GM19240 (cell line): ENCODE results near the gene RAG2.

Source experiments
- DNase-seq: peaks from one replicate; pipeline ENCODE4 v3.0.0; 2011; ENCODE audit warnings: low spot score; ENCODE audit not compliant: insufficient read length

RAG2 gene

DNA sequence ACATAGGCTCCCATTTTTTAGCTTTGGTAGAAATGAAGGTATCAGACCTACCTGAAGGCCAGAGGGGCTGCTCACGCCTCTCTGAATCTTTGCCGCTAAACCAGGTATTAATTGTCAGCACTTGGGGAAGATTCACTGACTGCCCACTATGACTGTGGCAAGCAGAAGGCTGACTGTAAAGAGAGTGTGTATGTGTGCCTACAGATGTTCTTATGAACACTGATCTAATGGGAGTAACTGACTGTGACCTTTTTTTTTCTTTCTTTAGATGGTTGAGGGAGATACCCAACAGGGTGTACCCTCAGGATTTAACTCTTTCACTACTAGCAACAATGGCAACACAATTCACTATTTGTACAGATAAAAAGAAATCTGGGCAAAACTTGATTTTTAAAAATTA lies at the start of gene RAG2:
RAG2 (minus strand) TSS at position 186 of the 400 bp plus-strand sequence. CDS start 4,068 bp downstream, outside the sequence.
- DNase-seq, result no peak

DNA sequence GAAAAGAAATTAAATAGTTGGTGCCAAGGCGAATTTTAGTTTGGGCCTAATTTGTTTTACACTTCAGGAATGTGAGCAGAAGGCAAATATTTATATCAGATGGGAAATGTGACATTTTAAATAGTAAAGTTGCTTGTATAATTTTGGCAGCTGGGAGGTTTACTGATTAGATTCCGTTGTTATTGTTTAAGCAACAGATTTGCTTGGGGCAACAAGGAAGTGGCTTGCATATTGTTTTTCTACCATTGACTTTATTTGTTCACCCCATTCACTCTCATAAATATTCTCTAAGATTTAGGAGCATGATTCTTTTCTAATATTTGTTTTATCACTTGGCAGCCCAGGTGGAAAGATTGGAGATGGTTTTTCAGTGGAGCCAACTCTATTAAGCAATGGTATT lies 40.5 kb upstream of the RAG2 start:
- DNase-seq, result no peak

DNA sequence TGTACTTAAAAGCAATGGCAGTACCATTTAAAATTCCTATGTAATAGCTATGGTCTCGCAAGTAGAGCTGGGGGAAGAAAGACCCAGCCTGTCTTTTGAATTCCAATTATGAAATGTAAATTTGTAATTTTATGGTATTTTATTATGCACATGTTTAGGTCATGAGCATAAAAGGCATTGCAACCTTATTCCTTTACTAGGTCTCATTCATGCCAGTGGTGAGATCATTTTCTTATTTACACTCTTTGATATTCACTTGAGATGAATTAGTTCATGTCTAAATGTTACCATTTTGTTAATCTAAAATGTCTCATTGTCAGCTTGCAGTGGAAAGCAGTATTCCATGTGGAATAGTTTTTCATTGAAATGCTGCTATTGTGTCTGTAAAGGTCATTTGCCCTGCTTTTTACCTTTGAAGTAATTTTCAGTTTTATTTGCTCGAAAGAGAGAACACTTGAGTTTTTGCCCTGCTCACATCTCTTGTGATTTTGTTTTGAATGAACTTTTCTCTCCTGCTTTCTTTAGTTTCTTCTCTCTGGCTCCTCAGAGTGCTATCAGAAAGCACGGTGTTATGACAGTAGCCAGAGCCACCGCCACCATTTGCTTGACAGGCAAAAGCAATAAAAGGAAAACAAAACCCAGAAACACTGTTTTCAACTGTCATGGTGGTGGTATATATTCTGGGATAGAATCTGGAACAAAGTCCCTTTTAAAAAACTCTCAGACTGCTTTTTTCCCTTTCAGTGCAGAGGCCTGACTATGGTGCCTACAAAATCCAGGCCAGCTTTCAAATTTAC lies 37.2 kb upstream of the RAG2 start:
- DNase-seq, result no peak

GRCh38 chr11:36631774-36632173 lies 33.7 kb upstream of the RAG2 start:
- no peak for DNase-seq

DNA sequence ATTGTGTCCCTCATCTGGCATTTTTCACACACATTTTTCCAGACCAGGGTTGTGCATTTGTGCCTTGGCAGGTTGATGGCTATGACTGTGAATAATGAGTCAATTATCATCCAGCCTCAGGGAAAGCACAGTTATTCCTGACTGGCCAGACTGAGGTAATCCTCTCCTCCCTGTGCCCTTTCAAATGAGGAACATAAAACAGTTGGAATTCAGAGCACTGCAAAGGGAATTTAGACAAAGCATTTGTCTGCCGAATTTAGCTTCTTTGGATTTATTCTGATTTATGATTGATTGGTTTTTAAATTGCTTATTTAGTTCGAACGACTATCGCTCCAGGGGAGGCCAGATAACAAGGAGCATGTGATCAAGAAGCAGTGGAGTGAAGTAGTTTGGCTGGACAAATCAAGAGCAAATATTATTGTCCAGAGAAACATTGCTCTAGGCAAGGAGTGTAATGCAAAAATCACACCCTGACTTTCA lies 30.8 kb upstream of the RAG2 start:
- DNase-seq, result no peak

DNA sequence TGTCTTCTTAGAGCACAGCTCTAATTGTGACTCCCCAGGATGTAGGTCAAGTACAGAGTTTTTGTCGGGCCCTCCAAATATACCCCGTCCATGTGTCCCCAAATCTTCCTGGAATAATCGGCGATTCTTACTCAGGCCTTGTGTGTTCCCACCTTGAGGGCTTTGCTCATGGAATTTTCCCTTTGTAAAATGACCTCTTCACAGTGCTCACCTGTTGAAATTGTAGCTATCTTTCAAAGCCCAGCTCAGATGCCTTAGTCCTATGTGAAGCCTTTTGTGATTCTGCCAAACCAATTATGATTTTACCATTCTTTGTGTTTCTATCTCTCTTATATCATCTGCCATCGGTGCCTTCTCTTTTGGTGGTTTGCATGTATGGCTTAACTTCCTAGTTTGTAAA lies 30.1 kb upstream of the RAG2 start:
- DNase-seq, result no peak

DNA sequence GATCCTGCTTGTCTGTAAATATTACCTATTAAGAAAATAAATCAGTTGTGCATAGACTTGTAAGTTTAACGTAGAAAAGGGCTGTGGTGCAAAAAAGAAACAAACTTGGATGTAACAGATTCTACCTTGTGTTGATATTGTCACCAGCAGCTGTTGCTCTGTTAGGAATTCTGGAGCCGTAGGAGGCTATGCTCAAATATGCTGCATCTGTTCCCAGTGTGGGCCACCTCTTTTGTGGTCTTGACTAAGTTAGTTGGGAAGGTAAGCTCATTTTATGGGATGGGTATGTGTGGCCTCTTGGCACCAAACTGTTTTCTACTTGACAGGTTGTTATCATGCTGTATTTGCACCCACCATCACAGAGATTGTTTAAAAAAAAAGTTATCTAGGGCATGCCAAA lies 29.4 kb upstream of the RAG2 start:
- DNase-seq, result no peak

DNA sequence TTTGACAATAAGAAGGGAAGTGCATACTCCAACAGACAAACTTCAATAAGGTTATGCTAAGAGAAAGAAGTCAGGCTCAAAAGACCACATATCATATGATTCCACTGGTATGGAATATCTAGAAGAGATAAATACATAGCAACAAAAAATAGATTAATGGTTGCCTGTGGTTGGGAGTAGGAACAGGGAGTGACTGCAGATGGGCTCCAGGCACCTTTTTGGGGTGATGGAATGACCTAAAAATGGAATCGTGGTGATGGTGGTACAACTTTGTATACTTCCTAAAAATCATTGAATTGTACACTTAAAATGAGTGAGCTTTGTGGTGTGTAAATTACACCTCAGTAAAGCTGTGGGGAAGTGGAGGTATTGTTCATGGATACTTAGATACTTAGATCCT lies 29.0 kb upstream of the RAG2 start:
- no peak for DNase-seq

GRCh38 chr11:36623494-36623893 lies 25.5 kb upstream of the RAG2 start:
- DNase-seq, result no peak

GRCh38 chr11:36622431-36623136 lies 24.5 kb upstream of the RAG2 start:
- DNase-seq, result no peak

- DNase-seq, result no peak
Observed at GRCh38 chr11:36620246-36620645, 22.2 kb upstream of the RAG2 start.

DNA sequence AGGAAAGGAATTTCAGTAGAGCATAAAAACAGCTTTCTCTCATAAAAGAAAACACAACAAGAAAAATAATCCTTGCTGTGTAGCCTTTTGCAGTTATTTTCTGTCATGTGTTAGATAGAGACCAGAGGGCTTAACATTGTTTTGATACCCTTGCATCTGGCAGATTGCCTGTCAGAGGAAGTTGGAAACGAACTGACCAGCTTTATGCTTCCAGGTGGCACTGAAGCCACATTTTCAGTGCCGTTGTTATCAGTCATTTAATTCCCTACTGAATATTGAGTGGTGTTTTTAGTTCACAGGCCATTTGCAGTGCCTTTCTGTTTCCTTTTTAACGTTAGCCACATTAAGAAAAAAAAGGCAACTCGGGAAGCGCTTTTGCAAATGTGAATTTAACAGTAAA lies 21.5 kb upstream of the RAG2 start:
- DNase-seq, result no peak

- DNase-seq, result no peak
Observed at GRCh38 chr11:36618363-36619047, 20.5 kb upstream of the RAG2 start.

- no peak for DNase-seq
Observed at GRCh38 chr11:36617543-36618362, 19.7 kb upstream of the RAG2 start.

DNA sequence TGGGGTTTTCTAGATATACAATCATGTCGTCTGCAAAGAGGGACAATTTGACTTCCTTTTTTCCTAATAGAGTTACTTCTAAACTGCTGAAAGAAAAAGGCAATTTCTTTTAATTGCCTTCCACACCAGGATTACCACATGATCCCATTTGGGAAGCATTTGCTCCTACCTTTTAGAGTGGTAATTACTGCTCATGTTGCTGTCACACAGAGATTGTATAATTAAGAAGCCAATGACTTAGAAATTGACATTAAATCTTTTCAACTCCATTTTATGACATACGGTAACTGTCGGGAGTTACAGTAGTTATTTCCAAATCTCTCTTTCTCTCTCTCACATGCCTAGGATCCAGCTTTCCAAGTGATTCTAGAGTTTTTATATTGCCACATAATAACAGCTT lies 17.8 kb upstream of the RAG2 start:
- no peak for DNase-seq

DNA sequence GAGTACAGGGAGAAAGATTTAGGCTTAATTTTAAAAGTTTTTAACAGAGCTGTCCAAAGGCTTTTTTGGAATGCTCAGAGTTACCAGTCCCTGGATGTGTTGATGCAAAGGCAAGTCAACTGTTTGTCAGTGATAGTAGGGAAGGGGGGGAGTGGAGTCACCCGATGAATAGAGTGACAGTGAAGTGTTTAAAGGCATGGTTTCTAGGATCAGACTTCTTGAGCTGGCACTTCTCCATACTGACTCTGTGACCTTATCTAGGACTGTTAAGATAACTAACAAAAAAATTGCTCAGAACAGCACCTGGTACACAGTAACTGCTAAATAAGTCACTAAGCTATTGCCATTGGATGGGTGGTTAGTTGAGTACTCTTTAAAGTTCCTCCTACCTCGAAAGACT lies 11.3 kb upstream of the RAG2 start:
- DNase-seq, result no peak

- DNase-seq, result no peak
Observed at GRCh38 chr11:36608491-36609199, 10.6 kb upstream of the RAG2 start.

- no peak for DNase-seq
Observed at GRCh38 chr11:36605221-36606216, 7.5 kb upstream of the RAG2 start.

DNA sequence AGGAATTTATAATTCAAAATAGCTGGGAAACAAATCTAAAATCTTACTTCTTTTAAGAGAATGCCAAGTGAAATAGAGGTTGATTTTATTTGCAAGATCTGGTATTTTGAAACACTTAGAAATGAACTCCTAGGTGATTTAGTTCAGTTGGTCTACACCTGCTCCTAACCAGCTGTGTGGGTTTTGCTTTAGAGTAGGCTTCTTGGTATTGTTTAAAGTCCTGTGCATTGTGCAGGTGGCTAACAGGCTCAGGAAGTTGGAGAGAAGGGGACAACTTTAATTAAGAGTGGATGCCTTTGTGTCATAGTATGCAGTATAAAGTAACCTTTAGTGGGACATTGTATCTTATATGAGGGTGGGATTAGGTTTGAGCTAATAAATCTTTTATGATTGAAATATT lies 4.1 kb upstream of the RAG2 start:
- no peak for DNase-seq
